Measurements from ENCODE around the gene MIPOL1. TPM values are rescaled to one million over a fixed set of nuclear protein-coding genes. Genes with fewer than 3 reads are reported as not detected.
"Not testable (repeated sequence)": the region's sequence is repeated elsewhere in the genome, so short reads cannot be mapped to it uniquely, and the experiment has no call there.

The MIPOL1 gene
- total RNA-seq, 6 experiments from 2014 or later, result 6.5 to 7.7 (median 6.8) TPM

- no peaks in the 10 kb centered on the region for H3K9me3 Mint-ChIP-seq
- no peak for TF ChIP-seq CTCF (IDR thresholded peaks at IDR 0.05)
- H3K27me3 Mint-ChIP-seq (ENCODE audit: insufficient read depth), result peaks cover 5% of the 10 kb centered on the region; the same call in 1 of the 2 replicates
- H3K36me3 Mint-ChIP-seq (ENCODE audit: low read depth), result no peaks in the 10 kb centered on the region
- peak overlapping the region; percentile 94 for H3K4me3 Mint-ChIP-seq
- DNase-seq, result no peak
- peak overlapping the region; percentile 95 for H3K27ac Mint-ChIP-seq
- H3K4me1 Mint-ChIP-seq (ENCODE audit: low read depth), result peaks cover 22% of the 10 kb centered on the region
These were observed 26.1 kb upstream of the MIPOL1 start for GRCh38 chr14:37171678-37172023.

- DNase-seq, result peak; percentile 71
- Mint-ChIP-seq H3K36me3 (ENCODE audit: low read depth) (no peaks in the 10 kb centered on the region), H3K4me3 (peak within 1 kb of the TSS; percentile 94), H3K9me3 (no peaks in the 10 kb centered on the region), H3K4me1 (ENCODE audit: low read depth) (peaks cover 22% of the 10 kb centered on the region), H3K27ac (peak within 1 kb of the TSS; percentile 95), H3K27me3 (ENCODE audit: insufficient read depth) (peaks cover 5% of the 10 kb centered on the region; the same call in 1 of the 2 replicates)
- TF ChIP-seq CTCF (IDR thresholded peaks at IDR 0.05), result peak; percentile 38
These were observed 25.5 kb upstream of the MIPOL1 start, which contains the start of gene SLC25A21 for GRCh38 chr14:37172024-37172869. Gene SLC25A21, minus strand, starts transcription at chr14:37172606.

- H3K4me1 Mint-ChIP-seq (ENCODE audit: low read depth), result peaks cover 17% of the 10 kb centered on the region
- peaks cover 2% of the 10 kb centered on the region for H3K27me3 Mint-ChIP-seq (ENCODE audit: insufficient read depth)
- H3K36me3 Mint-ChIP-seq (ENCODE audit: low read depth), result no peaks in the 10 kb centered on the region
- no peaks in the 10 kb centered on the region for H3K9me3 Mint-ChIP-seq
- peak overlapping the region; percentile 95; the same call in 1 of the 2 replicates for H3K27ac Mint-ChIP-seq
- TF ChIP-seq CTCF (IDR thresholded peaks at IDR 0.05), result no peak
- DNase-seq, result no peak
- peak overlapping the region; percentile 94 for H3K4me3 Mint-ChIP-seq
These were observed 24.7 kb upstream of the MIPOL1 start for GRCh38 chr14:37172936-37173614.

GRCh38 chr14:37179896-37180502 is 17.7 kb upstream of the MIPOL1 start:
- no peak for TF ChIP-seq CTCF (IDR thresholded peaks at IDR 0.05)
- peak; percentile 63 for DNase-seq
- no peaks in the 10 kb centered on the region; the same call in 1 of the 2 replicates for H3K27me3 Mint-ChIP-seq (ENCODE audit: insufficient read depth)
- no peak overlapping the region for H3K4me3 Mint-ChIP-seq
- H3K27ac Mint-ChIP-seq, result peak overlapping the region; percentile 47; the same call in 1 of the 2 replicates
- H3K4me1 Mint-ChIP-seq (ENCODE audit: low read depth), result peaks cover 13% of the 10 kb centered on the region
- H3K36me3 Mint-ChIP-seq (ENCODE audit: low read depth), result no peaks in the 10 kb centered on the region
- H3K9me3 Mint-ChIP-seq, result no peaks in the 10 kb centered on the region

GRCh38 chr14:37180886-37181285 is 16.9 kb upstream of the MIPOL1 start:
- not testable (repeated sequence) for H3K4me3 Mint-ChIP-seq; H3K27me3 Mint-ChIP-seq (ENCODE audit: insufficient read depth)

More at GRCh38 chr14:37180886-37181285, 16.9 kb upstream of the MIPOL1 start:
- H3K36me3 Mint-ChIP-seq (ENCODE audit: low read depth); H3K27ac Mint-ChIP-seq; DNase-seq; H3K9me3 Mint-ChIP-seq: not testable (repeated sequence)
- peaks cover 13% of the 10 kb centered on the region for H3K4me1 Mint-ChIP-seq (ENCODE audit: low read depth)

Measured in HFFc6 (cell line).